ENCODE results near the gene ALCAM.

Gene ALCAM

GRCh38 chr3:105526360-105527111, 159.8 kb downstream of the ALCAM start:
- Histone ChIP-seq H3K27me3 (ENCODE audit: insufficient read depth, low read length) (no peaks in the 10 kb centered on the region), H3K4me1 (ENCODE audit: insufficient read depth, low read length) (no peaks in the 10 kb centered on the region), H3K9me3 (ENCODE audit: low read length) (no peaks in the 10 kb centered on the region), H3K4me3 (ENCODE audit: low read length) (no peak overlapping the region), H2AFZ (ENCODE audit: low read depth, low read length) (no peak overlapping the region), H3K36me3 (ENCODE audit: insufficient read depth, low read length) (no peaks in the 10 kb centered on the region)

- Histone ChIP-seq H3K9me3 (ENCODE audit: low read length) (no peaks in the 10 kb centered on the region), H3K4me3 (ENCODE audit: low read length) (no peak overlapping the region), H3K4me1 (ENCODE audit: insufficient read depth, low read length) (no peaks in the 10 kb centered on the region), H3K36me3 (ENCODE audit: insufficient read depth, low read length) (no peaks in the 10 kb centered on the region), H3K27me3 (ENCODE audit: insufficient read depth, low read length) (no peaks in the 10 kb centered on the region), H2AFZ (ENCODE audit: low read depth, low read length) (no peak overlapping the region)
These were observed 160.8 kb downstream of the ALCAM start for GRCh38 chr3:105527535-105527934.

- H3K4me3 ChIP-seq (ENCODE audit: low read length), result no peak overlapping the region
- no peaks in the 10 kb centered on the region for H3K36me3 ChIP-seq (ENCODE audit: insufficient read depth, low read length)
- no peaks in the 10 kb centered on the region for H3K27me3 ChIP-seq (ENCODE audit: insufficient read depth, low read length)
- no peaks in the 10 kb centered on the region for H3K4me1 ChIP-seq (ENCODE audit: insufficient read depth, low read length)
- no peaks in the 10 kb centered on the region for H3K9me3 ChIP-seq (ENCODE audit: low read length)
- H2AFZ ChIP-seq (ENCODE audit: low read depth, low read length), result no peak overlapping the region
These were observed 161.2 kb downstream of the ALCAM start for GRCh38 chr3:105527949-105528348.

GRCh38 chr3:105528955-105529354, 162.2 kb downstream of the ALCAM start:
- H2AFZ ChIP-seq (ENCODE audit: low read depth, low read length), result no peak overlapping the region
- H3K27me3 ChIP-seq (ENCODE audit: insufficient read depth, low read length), result no peaks in the 10 kb centered on the region
- H3K4me3 ChIP-seq (ENCODE audit: low read length), result no peak overlapping the region
- H3K4me1 ChIP-seq (ENCODE audit: insufficient read depth, low read length), result no peaks in the 10 kb centered on the region
- H3K9me3 ChIP-seq (ENCODE audit: low read length), result no peaks in the 10 kb centered on the region
- H3K36me3 ChIP-seq (ENCODE audit: insufficient read depth, low read length), result no peaks in the 10 kb centered on the region

- no peaks in the 10 kb centered on the region for H3K36me3 ChIP-seq (ENCODE audit: insufficient read depth, low read length)
- H3K4me1 ChIP-seq (ENCODE audit: insufficient read depth, low read length), result no peaks in the 10 kb centered on the region
- H2AFZ ChIP-seq (ENCODE audit: low read depth, low read length), result no peak overlapping the region
- no peaks in the 10 kb centered on the region for H3K27me3 ChIP-seq (ENCODE audit: insufficient read depth, low read length)
- H3K4me3 ChIP-seq (ENCODE audit: low read length), result no peak overlapping the region
- no peaks in the 10 kb centered on the region for H3K9me3 ChIP-seq (ENCODE audit: low read length)
These were observed 162.7 kb downstream of the ALCAM start for GRCh38 chr3:105529456-105529855.

DNA sequence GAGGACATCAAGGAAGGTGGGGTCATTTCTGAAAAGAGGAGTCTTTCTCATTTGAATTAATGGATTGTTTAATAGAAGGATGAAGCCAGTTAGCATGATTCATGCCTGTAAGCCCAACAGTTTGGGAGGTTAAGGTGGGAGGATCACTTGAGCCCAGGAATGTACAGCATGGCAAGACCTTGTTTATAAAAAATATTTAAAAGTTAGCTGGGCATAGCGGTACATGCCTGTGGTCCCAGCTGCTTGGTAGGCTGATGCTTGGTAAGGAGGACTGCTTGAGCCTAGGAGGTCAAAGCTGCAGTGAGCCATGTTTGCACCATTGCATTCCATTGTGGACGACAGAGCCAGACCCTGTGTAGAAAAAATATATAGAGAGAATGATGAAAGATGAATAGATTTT, 165.5 kb downstream of the ALCAM start:
- H3K4me3 ChIP-seq (ENCODE audit: low read length), result no peak overlapping the region
- H3K4me1 ChIP-seq (ENCODE audit: insufficient read depth, low read length), result no peaks in the 10 kb centered on the region
- no peaks in the 10 kb centered on the region for H3K9me3 ChIP-seq (ENCODE audit: low read length)
- no peaks in the 10 kb centered on the region for H3K27me3 ChIP-seq (ENCODE audit: insufficient read depth, low read length)
- no peak overlapping the region for H2AFZ ChIP-seq (ENCODE audit: low read depth, low read length)
- no peaks in the 10 kb centered on the region for H3K36me3 ChIP-seq (ENCODE audit: insufficient read depth, low read length)

GRCh38 chr3:105533960-105534359, 167.3 kb downstream of the ALCAM start:
- no peaks in the 10 kb centered on the region for H3K36me3 ChIP-seq (ENCODE audit: insufficient read depth, low read length)
- no peak overlapping the region for H2AFZ ChIP-seq (ENCODE audit: low read depth, low read length)
- H3K4me1 ChIP-seq (ENCODE audit: insufficient read depth, low read length), result no peaks in the 10 kb centered on the region
- H3K27me3 ChIP-seq (ENCODE audit: insufficient read depth, low read length), result no peaks in the 10 kb centered on the region
- no peaks in the 10 kb centered on the region for H3K9me3 ChIP-seq (ENCODE audit: low read length)
- H3K4me3 ChIP-seq (ENCODE audit: low read length), result no peak overlapping the region

GRCh38 chr3:105534491-105534890, 167.8 kb downstream of the ALCAM start:
- Histone ChIP-seq H3K9me3 (ENCODE audit: low read length) (no peaks in the 10 kb centered on the region), H3K4me1 (ENCODE audit: insufficient read depth, low read length) (no peaks in the 10 kb centered on the region), H2AFZ (ENCODE audit: low read depth, low read length) (no peak overlapping the region), H3K4me3 (ENCODE audit: low read length) (no peak overlapping the region), H3K27me3 (ENCODE audit: insufficient read depth, low read length) (no peaks in the 10 kb centered on the region), H3K36me3 (ENCODE audit: insufficient read depth, low read length) (no peaks in the 10 kb centered on the region)

GRCh38 chr3:105537371-105538080, 170.8 kb downstream of the ALCAM start:
- Histone ChIP-seq H2AFZ (ENCODE audit: low read depth, low read length) (no peak overlapping the region), H3K9me3 (ENCODE audit: low read length) (no peaks in the 10 kb centered on the region), H3K27me3 (ENCODE audit: insufficient read depth, low read length) (no peaks in the 10 kb centered on the region), H3K4me1 (ENCODE audit: insufficient read depth, low read length) (no peaks in the 10 kb centered on the region), H3K4me3 (ENCODE audit: low read length) (no peak overlapping the region), H3K36me3 (ENCODE audit: insufficient read depth, low read length) (no peaks in the 10 kb centered on the region)

DNA sequence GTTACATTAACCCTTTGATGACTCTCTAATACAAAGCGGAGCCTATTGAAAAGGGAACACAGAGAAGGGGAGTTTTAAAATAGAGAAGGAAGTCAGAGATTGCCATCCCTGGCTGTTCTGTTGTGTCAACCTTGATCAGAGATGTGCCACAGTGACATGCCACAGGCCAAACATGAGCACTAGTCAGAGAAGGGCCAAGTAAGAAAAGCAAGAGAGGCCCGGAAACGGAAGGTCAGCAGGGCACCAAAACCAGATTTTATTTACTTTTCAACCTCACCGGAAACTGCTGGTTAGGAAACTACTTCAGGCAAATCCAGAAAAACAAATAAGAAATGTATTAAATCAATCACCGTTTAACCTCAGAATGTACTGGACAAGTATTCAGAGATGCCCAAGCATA, 171.8 kb downstream of the ALCAM start:
- no peak overlapping the region for H2AFZ ChIP-seq (ENCODE audit: low read depth, low read length)

GRCh38 chr3:105539897-105540296, 173.2 kb downstream of the ALCAM start:
- Histone ChIP-seq H3K36me3 (ENCODE audit: insufficient read depth, low read length) (no peaks in the 10 kb centered on the region), H3K9me3 (ENCODE audit: low read length) (no peaks in the 10 kb centered on the region), H3K27me3 (ENCODE audit: insufficient read depth, low read length) (no peaks in the 10 kb centered on the region), H2AFZ (ENCODE audit: low read depth, low read length) (no peak overlapping the region), H3K4me1 (ENCODE audit: insufficient read depth, low read length) (no peaks in the 10 kb centered on the region), H3K4me3 (ENCODE audit: low read length) (no peak overlapping the region)

More for the DNA sequence above, 171.8 kb downstream of the ALCAM start:
- no peak overlapping the region for H3K4me3 ChIP-seq (ENCODE audit: low read length)
- H3K27me3 ChIP-seq (ENCODE audit: insufficient read depth, low read length), result no peaks in the 10 kb centered on the region
- no peaks in the 10 kb centered on the region for H3K36me3 ChIP-seq (ENCODE audit: insufficient read depth, low read length)
- H3K9me3 ChIP-seq (ENCODE audit: low read length), result no peaks in the 10 kb centered on the region
- H3K4me1 ChIP-seq (ENCODE audit: insufficient read depth, low read length), result no peaks in the 10 kb centered on the region

- Histone ChIP-seq H3K27me3 (ENCODE audit: insufficient read depth, low read length) (no peaks in the 10 kb centered on the region), H3K4me3 (ENCODE audit: low read length) (no peak overlapping the region), H2AFZ (ENCODE audit: low read depth, low read length) (no peak overlapping the region), H3K4me1 (ENCODE audit: insufficient read depth, low read length) (no peaks in the 10 kb centered on the region), H3K36me3 (ENCODE audit: insufficient read depth, low read length) (no peaks in the 10 kb centered on the region), H3K9me3 (ENCODE audit: low read length) (no peaks in the 10 kb centered on the region)
These were observed 175.7 kb downstream of the ALCAM start for GRCh38 chr3:105542282-105543019.

- Histone ChIP-seq H3K36me3 (ENCODE audit: insufficient read depth, low read length) (no peaks in the 10 kb centered on the region), H3K4me3 (ENCODE audit: low read length) (no peak overlapping the region), H2AFZ (ENCODE audit: low read depth, low read length) (no peak overlapping the region), H3K27me3 (ENCODE audit: insufficient read depth, low read length) (no peaks in the 10 kb centered on the region), H3K9me3 (ENCODE audit: low read length) (no peaks in the 10 kb centered on the region), H3K4me1 (ENCODE audit: insufficient read depth, low read length) (no peaks in the 10 kb centered on the region)
These were observed 178.3 kb downstream of the ALCAM start for GRCh38 chr3:105545051-105545450.
